ENCODE measurements around the gene PECR.

Gene PECR

DNA sequence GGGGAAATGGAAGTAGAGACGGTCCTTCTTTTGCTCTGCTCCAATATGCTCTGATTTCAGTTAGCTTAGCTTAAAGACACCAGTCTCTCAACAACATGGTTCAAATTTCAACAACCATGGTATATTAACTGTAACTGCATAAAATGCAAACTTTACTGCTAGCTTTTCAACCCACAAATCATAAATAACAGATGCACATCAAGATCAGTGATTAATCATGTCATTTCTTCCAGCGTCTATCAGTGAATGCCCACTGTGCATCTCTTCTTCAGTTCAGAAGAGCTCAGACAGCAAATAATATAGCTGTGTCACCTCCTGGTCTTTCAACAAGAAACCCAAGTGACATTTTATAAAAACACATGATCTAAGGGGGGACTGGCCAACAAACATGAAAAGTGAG is 12.6 kb downstream of the PECR start:
- no peak for DNase-seq

DNA sequence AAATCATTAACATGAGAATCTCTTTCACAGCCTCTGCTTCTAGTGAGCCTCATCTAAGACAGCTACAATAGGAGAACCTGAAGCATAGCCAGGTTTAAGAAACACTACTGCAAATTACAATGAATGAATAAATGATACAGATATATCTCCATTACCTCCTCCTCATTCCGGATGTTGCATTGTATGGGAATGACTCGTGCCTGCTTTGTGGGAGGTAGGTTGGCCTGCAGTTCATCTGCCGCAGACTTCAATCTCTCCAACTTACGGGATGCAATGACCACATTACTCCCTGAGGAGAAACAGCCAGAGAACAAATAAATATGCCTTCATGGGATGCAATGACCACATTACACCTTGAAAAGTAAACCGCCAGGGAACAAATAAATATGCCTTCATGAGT is 15.4 kb downstream of the PECR start:
- no peak for DNase-seq

DNA sequence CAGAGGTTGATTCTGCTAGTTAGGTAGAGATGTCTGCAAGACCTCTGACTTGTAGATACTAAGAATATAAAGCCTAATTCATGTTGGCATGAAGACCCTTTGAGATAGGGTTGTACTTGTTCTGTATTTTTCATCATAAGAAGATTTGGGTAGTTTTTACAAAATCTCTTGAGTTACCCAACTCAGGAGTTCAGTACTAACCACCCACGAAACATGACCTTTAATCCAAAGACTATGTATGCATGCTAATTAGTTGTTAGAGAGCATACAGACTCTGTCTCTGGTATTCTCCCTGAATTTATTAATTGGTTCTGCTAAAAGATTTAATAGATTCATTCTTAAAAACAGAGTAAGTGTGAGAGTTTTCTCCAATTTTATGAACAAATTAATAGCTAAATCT is 16.9 kb downstream of the PECR start:
- no peak for DNase-seq

DNA sequence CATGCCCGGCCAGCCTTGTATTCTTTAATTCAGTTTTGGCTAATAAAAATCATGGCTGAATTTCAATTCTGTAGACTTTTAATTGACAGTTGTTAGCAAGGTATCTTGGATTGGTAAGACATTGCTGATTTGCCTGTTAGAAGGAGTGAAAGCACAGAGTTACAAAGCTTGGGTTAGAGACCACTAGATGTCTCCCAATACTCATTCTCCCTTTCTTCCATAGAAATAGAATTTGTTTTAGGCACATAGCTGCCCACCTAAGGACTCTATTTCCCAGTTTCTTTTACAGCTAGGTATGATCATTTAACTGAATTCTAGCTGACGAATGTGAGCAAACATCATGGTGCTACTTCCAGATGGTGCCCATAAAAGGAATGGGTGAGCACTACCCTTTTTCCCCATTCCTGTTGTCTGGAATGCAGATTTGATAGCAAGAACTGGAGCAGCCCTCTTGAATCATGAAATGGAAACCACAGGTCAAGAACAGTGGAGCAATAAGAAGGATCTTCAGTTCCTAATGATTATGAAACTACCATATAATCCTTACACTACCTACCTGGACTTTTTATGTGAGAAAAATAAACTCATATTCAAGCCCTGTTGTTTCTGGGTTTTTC is 17.5 kb downstream of the PECR start:
- no peak for DNase-seq

DNA sequence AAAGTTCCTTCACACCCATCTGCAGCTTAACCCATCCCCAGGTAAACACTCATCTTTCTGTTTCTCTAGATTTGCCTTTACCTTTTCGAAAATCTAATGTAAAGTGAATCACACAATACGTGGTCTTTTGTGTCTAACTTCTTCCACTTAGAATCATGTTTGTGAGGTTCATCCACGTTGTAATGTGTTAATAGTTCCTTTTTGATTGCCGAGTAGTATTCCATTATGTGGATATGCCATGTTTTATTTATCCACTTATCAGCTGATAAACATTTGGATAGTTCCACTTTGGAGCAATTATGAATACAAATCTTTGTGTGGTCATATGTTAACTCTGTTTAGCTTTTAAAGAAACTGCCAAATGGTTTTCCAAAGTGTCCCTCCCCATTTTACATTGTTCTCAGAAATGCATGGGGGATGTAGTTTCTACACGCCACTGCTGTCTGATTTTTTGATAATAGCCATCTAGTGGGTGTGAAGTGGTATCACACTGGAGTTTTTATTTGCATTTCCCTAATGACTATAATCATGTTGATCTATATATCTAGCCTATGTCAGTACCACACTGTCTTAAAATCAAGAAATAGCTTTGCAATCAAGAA is 22.3 kb downstream of the PECR start:
- DNase-seq: no peak

DNA sequence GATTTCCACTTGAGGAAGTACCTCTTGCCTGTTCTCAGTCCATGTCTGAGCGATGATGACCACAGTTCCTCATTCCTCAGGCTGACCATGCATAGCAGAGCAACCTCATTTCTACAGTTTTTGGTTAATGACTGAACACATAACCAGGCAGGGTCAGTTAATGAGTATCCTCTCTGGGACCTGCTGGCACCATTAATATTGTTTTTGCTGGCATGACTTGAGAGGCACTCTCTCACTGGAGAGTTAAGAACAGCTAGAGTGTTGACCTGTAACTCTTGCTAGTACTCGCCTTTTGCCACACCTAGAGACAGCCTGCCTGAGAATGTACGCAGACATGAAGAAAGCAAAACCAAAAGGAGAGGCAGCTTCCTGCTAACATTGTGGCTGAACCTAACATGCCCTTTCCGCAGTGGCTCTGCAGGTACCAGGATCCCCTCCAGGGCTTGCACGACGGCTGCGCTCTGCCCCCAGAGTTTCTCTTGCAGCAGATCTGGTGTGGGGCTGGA is 23.9 kb downstream of the PECR start:
- DNase-seq: no peak

DNA sequence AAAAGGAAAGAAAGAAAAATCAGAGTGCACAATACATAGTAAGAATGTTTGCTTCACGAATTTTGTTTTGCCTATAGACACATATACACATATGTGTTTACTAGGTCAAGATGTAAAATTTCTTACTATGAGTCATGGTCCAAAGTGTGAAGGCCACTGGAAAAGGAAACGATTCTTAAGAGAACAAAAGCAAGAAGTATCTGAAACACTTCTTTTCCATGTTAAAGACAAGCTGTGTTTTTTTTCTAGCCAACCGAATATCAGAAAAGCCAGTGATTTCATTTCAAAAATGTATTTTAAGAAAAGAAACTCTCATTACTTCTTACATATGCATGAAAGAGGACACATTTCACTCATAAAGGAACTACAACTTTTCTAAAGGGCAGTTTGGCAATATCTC is 24.9 kb downstream of the PECR start:
- no peak for DNase-seq

DNA sequence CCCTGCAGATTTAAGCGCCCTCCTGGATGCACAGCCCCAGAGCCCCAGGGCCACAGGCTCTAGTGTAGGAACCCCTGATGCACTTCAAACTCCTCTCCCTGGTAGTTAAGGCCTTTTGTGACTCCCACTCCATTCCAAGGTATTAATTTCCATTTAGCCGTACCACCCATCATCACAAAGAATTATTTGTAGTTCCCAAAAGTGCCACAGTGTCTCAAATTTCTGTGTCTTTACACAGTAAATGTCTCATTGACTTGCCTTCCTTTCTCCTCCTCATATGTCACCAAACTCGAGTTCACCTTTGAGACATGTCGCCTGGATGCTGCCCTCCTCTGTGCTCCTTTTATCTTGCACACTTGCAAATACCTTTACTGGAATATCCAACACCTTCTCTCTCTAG is 25.9 kb downstream of the PECR start:
- DNase-seq: no peak

DNA sequence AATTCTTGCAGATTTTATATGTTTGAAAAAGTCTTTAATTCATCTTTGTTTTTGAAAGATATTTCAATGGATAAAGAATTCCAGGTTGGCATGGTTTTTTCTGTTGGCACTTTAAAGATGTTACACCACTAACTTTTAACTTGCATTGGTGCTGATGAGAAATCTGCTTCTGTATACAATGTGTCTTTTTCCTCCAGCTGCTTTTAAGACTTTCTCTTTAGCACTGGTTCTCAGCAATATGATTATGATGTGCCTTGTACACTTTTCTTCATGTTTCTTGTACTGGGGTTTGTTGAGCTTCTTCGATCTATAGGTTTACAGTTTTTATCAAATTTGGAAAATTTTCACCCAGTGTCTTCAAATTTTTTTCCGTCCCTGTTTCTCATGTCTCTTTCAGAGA is 29.2 kb downstream of the PECR start:
- DNase-seq: no peak

DNA sequence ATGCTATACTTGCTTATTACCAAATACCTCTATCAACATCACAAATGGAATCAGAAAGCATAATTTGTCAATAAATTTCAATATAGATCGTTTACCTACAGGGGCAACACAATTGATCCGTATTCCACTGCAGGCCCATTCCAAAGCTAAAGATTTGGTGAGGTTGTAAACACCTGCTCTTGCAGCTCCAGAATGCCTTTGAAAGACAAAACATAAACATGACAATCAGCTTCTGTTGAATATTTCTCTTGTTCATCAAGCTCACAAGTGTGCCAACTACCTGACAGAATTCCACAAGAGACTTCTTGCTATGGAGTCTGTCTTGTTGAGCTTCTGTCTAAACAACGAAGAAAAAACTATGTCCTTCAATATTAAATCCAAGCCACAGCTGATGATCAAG is 30.3 kb downstream of the PECR start:
- no peak for DNase-seq

DNA sequence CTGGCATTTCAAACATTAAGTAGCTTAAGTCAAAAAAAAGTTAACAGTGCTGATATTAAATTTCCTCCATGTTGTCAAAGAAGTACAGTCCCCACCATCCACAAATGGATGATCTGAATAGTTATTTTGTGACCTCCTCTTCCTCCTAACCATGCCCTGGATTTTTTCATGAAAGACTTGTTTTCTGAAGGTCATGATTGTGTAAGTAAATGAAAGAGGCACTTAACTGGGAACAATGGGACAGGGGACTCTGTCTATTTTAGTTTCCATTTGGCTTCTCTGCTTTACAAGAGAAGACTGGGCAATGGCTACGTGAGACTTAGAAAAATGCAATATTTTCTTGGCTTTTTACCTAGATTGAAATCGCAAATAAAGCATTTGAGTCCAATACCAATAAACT is 32.2 kb downstream of the PECR start:
- no peak for DNase-seq

DNA sequence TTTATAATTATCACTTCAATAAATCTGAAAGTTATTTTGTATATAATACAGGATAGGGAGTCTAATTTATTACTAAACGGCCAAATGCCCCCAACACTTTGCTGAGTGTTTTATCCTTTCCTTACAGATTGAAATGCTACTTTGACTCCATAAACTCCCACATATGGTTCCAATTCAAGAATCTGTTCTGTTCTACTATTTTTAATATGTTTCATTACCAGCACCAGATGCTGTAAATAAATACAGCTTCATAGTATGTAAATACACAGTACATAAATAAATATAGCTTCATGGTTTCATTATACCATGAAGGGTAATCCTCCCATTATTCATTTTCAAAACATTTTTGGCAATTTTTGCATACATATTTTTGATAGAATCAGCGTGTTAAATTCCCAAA is 34.2 kb downstream of the PECR start:
- no peak for DNase-seq

DNA sequence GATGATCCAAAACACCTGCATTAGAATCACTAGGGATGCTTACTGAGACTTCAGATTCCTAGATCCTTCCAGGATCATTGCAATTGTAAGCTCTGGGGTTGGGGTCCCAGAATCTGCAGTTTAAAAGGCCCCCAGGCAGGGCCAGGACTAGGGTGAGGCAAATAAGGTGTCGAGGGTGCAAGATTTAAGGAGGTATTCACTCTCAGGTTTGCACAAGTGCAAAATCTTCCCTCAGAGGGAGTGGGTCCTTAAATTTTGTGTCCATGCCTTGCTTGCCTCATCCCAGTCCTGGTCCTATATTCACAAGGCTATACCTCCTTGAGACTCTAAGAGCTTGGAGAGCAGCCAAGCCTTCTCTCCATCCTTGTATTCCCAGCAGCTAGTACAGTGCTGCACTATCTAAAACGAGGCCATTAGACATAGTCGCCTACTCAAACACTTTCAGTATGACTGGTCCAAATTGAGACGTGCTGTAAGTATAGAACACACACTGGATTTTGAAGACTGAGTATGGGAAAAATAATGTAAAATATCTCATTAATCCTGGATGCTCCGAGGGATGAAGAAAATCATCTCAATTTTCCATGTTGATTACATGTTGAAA is 36.6 kb downstream of the PECR start:
- no peak for DNase-seq

DNA sequence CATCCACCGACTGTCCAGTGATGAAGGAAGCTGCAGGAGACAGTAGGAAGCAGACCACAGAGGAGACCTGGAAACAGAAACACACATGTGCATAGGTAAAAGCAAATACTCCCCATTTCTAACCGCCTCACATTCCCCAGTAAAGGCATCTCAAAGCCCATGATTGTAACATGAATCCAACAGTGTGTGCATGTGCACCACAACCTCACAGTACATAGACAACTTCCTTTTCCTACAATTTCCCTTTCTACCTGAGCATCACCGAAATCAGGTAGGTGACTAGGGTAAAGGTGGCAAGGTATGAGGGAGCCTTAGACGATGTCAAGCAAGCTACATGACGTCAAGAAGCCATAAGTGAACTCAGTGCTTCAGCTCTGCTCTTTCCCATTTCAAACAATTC is 37.7 kb downstream of the PECR start:
- no peak for DNase-seq

DNA sequence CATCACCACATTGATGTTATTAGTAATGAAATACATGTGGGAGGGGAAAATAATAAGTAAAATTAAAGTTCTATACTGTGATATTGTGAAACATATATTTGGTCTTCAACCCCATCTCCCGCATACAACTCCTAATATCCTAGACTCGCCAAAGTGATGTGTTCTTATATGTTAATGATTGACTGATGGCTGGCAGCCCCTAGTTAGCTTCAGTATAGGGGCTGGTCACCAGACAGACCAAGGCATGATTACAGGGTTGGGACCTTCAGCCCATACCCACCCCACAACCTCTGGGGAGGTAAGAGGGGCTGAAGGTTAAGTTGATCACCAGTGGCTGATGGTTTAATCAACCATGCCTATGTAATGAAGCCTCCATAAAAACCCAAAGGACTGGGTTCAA is 40.2 kb downstream of the PECR start:
- DNase-seq: no peak

DNA sequence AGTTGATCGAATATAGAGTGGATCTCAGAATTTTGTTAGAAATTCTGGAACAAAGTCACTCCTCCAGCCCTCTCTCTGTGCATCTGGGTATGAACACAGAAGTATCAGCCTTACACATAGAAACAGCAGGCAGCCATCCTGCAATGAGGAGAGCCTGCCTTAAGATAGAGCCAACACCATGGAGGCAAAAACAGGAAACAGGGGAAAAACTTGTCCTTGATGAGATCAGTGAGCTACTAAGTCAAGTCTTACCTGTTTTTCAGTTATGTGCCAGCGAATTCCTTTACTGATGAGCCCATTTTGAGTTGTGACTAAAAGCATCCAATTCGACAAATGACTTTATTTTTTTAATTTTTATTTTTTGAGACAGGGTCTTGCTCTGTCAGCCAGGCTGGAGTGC is 41.7 kb downstream of the PECR start:
- no peak for DNase-seq

DNA sequence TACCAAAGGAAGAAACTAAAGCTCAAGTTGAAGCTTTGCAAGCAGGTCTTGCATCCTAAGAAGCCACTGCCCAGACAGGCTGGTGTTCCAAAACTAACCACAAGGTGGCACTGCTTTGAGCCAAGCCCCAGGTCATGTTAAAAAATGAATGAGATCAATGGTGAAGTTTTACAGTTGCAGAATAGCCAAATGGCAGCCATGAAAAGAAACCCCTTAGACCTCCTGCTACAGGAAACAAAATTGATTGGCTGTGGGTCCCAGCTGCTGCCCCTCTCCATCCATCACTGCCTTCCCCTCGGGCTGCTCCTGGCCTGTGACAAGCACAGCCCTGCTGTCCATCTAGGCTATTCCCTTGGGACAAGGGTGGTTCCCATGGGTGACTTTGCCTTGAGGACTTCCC is 47.5 kb downstream of the PECR start:
- DNase-seq: no peak

DNA sequence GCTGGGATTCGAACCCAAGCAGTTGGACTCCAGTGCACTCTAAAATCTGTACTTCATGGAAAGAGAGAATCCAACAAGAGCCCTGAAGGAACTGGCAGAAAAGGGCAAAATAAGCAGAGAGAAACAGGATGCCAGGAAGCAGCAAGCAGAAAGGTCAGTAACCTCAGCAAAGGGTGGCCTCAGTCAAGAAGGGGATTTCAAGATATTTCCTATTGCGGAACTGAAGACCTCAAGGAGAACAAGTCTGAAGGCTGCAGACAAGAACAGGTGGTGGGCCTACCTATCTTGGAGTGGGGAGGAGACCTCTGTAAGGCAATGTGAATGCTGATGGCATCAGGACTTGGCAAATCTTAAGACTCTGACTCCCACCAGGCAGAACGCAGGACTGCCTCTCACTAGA is 48.2 kb downstream of the PECR start:
- DNase-seq: no peak

DNA sequence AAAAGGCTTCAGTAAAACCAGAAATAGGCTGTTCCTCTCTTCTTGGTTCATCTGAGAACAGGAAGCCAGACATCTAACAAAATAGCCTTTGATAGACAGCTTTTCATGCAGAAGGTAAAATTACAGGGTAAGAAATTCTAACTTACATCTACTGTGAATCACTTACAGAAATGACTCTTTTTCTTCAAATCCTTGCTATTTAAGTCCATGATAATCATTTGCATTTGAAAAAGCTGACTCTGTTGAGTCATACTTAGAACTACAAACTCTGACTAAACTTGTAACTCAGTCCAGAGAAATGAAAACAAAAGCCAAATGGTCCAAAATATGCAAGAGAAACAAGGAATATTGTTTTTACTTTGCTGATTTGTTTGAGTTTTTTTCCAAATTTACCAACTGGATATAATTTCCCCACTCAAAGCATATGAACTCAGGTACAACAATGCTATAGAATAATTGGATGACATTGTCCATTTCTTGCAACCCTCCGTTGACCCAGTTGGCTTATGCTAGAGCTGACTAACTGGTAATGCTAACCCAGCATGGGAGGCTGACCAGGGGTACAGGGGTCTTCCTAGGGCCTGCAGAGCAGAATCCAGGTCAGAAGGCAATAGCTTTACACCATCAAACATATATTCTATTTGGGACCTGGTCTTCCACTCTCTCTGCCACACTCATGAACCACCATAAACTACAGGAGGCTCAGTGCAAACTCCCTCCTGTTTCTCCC is 49.5 kb downstream of the PECR start:
- DNase-seq: no peak

DNA sequence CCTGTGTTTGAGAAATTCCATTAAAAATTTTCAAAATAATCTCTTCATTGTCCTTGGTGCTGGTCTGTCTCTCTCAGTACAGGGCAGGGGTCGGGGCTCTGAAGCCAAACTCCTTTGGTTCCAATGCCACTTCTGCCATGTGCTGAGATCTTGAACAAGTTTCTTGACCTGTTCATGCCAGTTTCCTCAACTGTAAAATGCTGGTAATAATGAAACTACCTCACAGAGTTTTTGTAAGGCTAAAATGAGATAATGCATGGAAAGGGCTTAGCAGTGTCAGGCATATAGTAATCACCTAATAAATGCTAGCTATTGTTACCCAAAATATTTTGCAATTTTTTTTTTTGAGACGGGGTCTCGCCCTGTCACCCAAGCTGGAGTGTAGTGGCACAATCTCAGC is 51.4 kb downstream of the PECR start:
- no peak for DNase-seq

DNA sequence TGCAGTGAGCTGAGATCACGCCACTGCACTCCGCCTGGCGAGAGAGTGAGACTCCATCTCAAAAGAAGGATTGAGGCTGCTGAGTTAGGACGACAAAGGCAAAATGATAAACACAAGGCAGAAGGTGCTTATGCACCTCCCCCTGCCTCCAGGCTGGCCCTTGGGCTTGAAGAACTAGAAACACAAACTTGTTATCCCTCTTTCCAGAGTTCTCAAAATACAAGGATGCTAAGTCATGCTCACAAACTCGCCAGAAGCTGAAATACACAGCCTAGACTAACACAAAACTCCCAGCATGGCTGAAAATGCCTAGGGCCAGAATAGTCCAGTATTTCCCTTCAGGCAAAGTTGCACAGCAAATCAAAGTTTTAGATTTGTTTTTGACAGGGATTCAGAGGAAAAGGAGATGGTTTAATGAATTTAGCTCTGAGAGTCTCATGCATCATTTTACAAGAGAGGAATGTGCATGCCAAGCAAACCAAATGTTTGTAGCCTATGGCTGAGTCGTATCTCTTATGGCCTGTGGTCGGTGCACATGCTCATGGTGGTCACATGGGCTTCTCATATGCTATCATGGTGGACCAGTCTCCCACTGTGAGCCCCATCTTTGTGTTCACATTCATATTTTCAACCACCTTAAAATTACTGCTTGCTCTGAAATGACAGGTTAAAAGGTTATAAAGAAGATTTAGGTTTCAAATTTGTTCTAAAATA is 52.0 kb downstream of the PECR start:
- DNase-seq: no peak

DNA sequence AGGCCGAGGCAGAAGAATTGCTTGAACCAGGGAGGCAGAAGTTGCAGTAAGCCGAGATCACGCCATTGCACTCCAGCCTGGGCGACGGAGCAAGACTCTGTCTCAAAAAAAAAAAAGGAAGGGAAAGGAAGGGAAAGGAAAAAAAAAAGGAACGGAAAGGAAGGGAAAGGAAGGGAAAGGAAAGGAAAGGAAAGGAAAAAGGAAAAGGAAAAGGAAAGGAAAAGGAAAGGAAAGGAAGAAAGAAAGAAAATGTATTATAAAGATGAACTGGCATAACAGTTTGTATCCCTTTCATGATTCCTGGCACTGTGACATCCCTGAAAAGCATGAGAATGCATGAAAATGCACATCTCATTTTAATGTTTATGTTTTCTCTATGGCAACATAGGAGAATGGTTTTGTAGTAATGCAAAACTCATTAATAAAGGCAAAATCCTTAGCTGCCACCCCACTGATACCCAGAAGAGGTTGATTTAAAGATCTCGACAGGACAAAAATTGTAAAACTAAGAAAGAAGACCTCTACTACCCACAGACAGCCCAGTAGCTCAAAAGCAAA is 56.8 kb downstream of the PECR start:
- DNase-seq: no peak

DNA sequence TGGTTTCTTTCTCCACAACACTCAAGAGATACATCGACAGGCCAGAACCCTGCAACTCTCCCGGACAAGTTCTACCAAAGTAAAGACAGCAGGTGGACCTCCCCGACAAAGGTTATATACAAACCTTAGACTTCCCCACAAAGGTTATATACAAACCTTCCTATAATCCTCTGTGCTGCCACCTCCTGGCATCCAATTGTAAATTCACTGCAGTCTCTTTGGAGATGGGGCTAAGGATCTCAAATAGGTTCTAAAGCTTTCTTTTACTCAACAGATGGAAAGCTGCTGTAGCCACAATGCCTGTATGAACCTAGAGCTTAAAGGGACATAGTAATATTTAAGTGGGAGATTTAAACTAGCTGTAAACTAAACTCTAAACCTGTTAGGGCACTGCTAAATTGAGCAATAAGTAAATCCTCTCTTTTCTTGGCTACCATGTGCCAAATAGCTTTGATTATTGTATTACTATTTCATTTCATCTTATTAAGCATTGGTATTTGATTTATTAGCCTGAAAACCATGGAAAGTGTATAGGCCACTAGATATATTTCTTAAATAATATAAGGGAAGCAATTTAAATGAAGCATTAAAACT is 58.5 kb downstream of the PECR start:
- no peak for DNase-seq
